Fibroblast of mammary gland (primary cell): Measurements from ENCODE around the gene SPRED2.
A peak's percentile ranks its signal among the peaks of the same experiment; 100 is the strongest.

Experiments used
- DNase-seq: peaks from one replicate; pipeline ENCODE4 v3.0.0-alpha.2; 2010; ENCODE audit warnings: low read depth
- H3K4me3 ChIP-seq: 2 replicates; pipeline ENCODE4 v1.5.1; 2011; ENCODE audit warnings: low read depth, mild to moderate bottlenecking, low read length, moderate library complexity; ENCODE audit not compliant: control insufficient read depth
- CTCF ChIP-seq: conservative IDR thresholded peaks from 2 replicates; pipeline ENCODE4 v1.5.1; 2011; ENCODE audit warnings: low read depth, low read length, inconsistent platforms; ENCODE audit not compliant: control insufficient read depth, insufficient read depth

The SPRED2 gene

GRCh38 chr2:65305934-65306333 is 126.5 kb downstream of the SPRED2 start:
- no peak for TF ChIP-seq CTCF
- no peak overlapping the region for H3K4me3 ChIP-seq
- DNase-seq = no peak

- DNase-seq = peak; percentile 92
- no peak for TF ChIP-seq CTCF
- peak overlapping the region; percentile 6 for H3K4me3 ChIP-seq
These were observed 131.4 kb downstream of the SPRED2 start for GRCh38 chr2:65300761-65301711.

- peak; percentile 96 for DNase-seq
- TF ChIP-seq CTCF = no peak
- H3K4me3 ChIP-seq = no peak overlapping the region
These were observed 132.2 kb downstream of the SPRED2 start for GRCh38 chr2:65300134-65300760.

GRCh38 chr2:65299246-65299645 is 133.2 kb downstream of the SPRED2 start:
- H3K4me3 ChIP-seq = no peak overlapping the region
- peak; percentile 84 for DNase-seq
- no peak for TF ChIP-seq CTCF

GRCh38 chr2:65298089-65298488 is 134.3 kb downstream of the SPRED2 start:
- no peak overlapping the region for H3K4me3 ChIP-seq
- DNase-seq = no peak
- no peak for TF ChIP-seq CTCF

- no peak for DNase-seq
- TF ChIP-seq CTCF = no peak
- H3K4me3 ChIP-seq = no peak overlapping the region
These were observed 134.9 kb downstream of the SPRED2 start for GRCh38 chr2:65297544-65297943.
